ENCODE measurements around the gene GPR65. TPM values are rescaled to one million over a fixed set of nuclear protein-coding genes. Genes with fewer than 3 reads are reported as not detected.

Gene GPR65
- under 0.01 and 0.28 TPM in 2 replicates for total RNA-seq

GRCh38 chr14:88005050-88005481 lies at the start of gene GPR65:
GPR65 (plus strand) TSS chr14:88005135; CDS start chr14:88010848, 5,713 bp downstream.

GRCh38 chr14:87992718-87993628 lies 12.0 kb upstream of the GPR65 start, which contains the start of gene GALC:
GALC (minus strand) TSS chr14:87993182; CDS start chr14:87993164, 18 bp downstream.

Other genes starting within 250 kb of the GPR65 start
- 24.7 and 26.4 TPM in 2 replicates for gene GALC, start 12.0 kb upstream of the GPR65 start, total RNA-seq